Erythroblast (primary cell): ENCODE data around the gene CHD5.

Experiments
- DNase-seq, 2 experiments: peaks; one replicate each; lab custom pipeline; 2025; lab: John Stamatoyannopoulos, UW
- GATA1 ChIP-seq: IDR thresholded peaks from 2 replicates; pipeline ENCODE4 v1.6.1; 2011; ENCODE audit warnings: low read depth, mild to moderate bottlenecking, control low read depth, low read length, moderate library complexity
- POLR2A ChIP-seq: IDR thresholded peaks from 2 replicates; pipeline ENCODE4 v1.6.1; 2011; ENCODE audit warnings: mild to moderate bottlenecking, low read length

The CHD5 gene

GRCh38 chr1:6099787-6100765, 80.0 kb downstream of the CHD5 start:
- TF ChIP-seq POLR2A (no peak), GATA1 (no peak)
- DNase-seq = no peak

GRCh38 chr1:6099297-6099696, 80.8 kb downstream of the CHD5 start:
- no peak for DNase-seq
- TF ChIP-seq POLR2A = no peak
- no peak for TF ChIP-seq GATA1

DNA sequence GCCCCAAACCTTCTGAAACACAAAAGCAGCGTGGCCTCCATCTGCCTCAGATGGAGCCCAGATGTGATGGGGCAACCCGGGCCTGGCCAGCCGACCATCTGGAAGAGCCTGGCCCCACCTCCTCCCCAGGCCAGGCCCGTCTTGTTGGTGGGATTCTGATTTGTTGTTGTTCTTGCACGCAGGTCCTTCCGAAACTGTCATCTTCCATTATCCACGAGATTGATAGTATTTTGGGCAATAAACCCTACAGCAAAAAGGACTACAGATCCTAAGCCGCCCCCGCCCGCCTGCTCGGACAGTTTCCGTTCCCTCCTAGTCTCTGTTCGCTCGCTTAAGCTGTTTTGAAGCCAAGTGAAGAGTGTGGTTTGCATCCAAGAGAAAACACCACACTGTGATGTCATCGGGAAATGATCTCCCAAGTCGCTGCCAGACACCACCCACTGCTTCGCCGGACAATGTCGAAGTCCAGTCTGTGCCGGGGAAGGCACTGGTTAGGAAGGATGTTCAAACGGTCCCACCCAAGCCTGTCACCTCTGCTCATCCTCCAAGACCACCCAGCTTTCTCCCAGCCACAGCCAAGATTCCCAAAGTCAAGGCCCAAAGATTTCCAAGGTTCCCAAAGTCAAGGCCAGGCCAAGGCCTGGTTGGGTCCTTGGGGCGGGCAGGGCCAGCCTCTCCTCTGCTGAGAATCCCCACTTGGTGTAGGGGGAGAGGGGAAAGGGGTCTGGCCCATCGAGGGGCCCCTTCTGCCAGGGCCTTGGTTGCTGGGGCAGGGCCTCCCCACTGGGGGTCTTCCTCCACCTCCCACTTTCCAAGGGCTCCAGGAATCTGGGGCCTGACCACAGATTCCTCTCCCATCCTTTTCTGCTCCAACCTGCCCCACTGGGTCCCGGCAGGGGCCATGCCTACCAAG, 81.6 kb downstream of the CHD5 start:
- no peak for DNase-seq
- TF ChIP-seq POLR2A = no peak
- TF ChIP-seq GATA1 = no peak

DNA sequence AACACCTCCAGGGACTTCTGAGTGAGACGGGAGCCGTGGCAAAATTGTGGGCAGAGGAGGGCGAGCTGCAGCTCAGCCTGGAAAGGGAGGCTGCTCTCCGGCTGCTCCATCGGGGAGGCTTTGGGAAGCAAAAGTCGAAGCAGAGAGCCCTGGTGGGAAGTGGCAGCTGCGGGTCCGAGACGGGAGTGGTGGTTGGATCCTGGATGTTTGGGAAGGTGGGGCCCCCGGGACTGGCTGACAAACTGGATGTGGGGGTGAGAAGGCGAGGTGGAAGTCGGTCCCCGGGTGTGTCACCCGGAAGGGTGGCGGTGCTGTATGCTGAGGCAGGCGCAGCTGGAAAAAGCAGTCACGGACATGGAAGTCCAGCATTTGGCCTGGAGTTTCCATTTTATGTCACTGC, 82.3 kb downstream of the CHD5 start:
- TF ChIP-seq GATA1 = no peak
- TF ChIP-seq POLR2A = no peak
- no peak for DNase-seq

- no peak for DNase-seq
- no peak for TF ChIP-seq POLR2A
- TF ChIP-seq GATA1 = no peak
These were observed 83.0 kb downstream of the CHD5 start for GRCh38 chr1:6097117-6097595.

DNA sequence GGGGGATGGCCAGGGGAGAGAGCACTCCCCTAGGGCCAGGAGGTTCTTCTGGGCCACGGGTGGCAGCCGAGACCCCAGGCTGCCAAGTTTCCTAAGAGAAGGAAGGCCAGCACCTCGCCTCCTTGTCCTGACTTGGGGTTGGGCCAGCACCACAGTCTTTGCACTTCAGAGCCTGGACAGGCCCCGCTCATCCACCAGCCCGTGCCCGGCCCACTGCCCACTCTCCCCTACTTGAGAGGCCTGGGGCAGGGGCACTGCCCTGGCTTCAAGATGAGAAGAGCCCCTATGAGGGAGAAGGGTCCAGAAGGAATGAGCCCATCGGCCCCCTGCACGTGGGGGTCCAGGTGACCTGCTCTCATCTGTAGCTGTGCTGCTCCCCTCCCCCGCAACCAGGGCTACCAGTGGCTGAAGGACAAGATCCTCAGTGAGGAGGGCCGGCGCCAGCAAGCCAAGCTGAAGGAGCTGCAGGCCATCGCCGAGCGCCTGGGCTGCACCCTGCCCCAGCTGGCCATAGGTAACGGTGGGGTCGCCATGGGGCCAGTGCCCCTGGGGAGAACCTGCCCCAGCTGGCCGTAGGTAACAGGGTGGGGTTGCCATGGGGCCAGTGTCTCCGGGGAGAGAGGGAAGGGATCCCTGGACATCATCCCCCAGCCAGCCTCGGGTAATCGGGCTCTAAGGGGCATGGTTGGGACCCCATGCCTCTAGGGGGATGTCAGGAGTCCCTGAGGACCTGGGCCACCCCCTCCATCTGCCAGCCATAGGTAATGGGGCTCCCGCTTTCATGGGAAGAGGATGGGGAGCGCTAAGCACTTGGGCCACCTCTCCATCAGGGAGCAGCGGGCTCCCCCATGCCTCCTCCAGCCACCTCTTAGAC, 83.6 kb downstream of the CHD5 start:
- TF ChIP-seq GATA1 (no peak), POLR2A (no peak)
- no peak for DNase-seq

- DNase-seq = no peak
- TF ChIP-seq POLR2A (no peak), GATA1 (no peak)
These were observed 84.4 kb downstream of the CHD5 start for GRCh38 chr1:6095511-6096242.

GRCh38 chr1:6094801-6095505, 85.2 kb downstream of the CHD5 start:
- TF ChIP-seq GATA1 (no peak), POLR2A (no peak)
- no peak for DNase-seq

GRCh38 chr1:6094246-6094645, 85.9 kb downstream of the CHD5 start:
- no peak for TF ChIP-seq POLR2A
- DNase-seq = no peak

DNA sequence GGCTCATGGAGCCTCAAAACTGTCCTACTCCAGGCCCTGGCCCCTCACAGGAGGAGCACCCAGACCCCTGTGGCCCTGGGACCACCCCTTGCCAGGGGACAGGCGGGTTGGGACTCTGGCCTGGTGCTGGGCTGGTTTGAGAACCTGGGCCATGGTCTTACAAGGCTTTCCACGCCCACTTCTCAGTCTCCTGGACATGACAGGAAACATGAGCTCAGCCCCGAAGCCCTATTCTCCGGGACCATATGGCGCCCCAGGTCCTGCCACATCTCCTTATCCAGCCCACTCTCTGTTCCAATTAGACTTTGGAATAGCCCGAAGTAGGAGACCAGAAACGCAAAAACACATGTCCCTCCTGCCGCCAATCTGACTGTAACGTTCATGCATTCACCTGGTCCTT, 86.5 kb downstream of the CHD5 start:
- no peak for DNase-seq
- TF ChIP-seq GATA1 (no peak), POLR2A (no peak)

DNA sequence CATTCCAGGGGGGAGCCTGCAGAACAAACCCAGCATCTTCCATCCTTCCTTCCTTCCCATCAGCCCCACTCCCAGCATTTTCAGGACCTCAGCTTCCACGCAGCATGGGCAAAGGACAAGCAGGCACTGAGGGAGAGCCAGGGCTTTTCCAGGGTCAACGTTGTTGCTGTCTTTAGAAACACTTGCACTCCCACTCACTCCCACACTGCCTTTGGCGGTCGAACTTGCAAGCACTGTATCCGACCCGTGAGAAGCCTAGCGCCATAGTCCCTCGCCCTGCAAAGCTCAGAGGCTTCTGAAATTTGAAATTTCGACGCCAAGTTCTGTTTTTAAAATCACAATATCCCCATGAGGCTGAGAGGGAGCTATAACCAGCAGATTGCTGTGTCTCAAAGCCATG, 87.0 kb downstream of the CHD5 start:
- TF ChIP-seq POLR2A (no peak), GATA1 (no peak)
- DNase-seq = no peak

GRCh38 chr1:6092211-6092610, 87.9 kb downstream of the CHD5 start:
- DNase-seq = no peak
- TF ChIP-seq POLR2A (no peak), GATA1 (no peak)
